Neuronal stem cell (in vitro differentiated cells): ENCODE data around the gene CA7.

Experiments
- DNase-seq: peaks from one replicate; pipeline ENCODE4 v3.0.0-alpha.2; 2013; ENCODE audit warnings: low spot score
- H2AFZ ChIP-seq: one replicate; pipeline ENCODE4 v1.6.1; 2013; ENCODE audit warnings: mild to moderate bottlenecking, low read length, inconsistent platforms
- H2AK5ac ChIP-seq: 2 replicates; pipeline ENCODE4 v1.6.1; 2013; ENCODE audit warnings: low read depth, mild to moderate bottlenecking, inconsistent platforms, low read length, moderate library complexity, mixed read lengths
- H2BK120ac ChIP-seq: 2 replicates; pipeline ENCODE4 v1.6.1; 2013; ENCODE audit warnings: low read depth, mild to moderate bottlenecking, inconsistent platforms, low read length, moderate library complexity, mixed read lengths
- H2BK12ac ChIP-seq: one replicate; pipeline ENCODE4 v1.6.1; 2013; ENCODE audit warnings: low read length, inconsistent platforms
- H2BK15ac ChIP-seq: 2 replicates; pipeline ENCODE4 v1.6.1; 2013; ENCODE audit warnings: mild to moderate bottlenecking, low read length, inconsistent platforms, mixed read lengths
- H2BK5ac ChIP-seq: one replicate; pipeline ENCODE4 v1.6.1; 2013; ENCODE audit warnings: inconsistent platforms, mild to moderate bottlenecking, low read length, moderate library complexity
- H3K14ac ChIP-seq: one replicate; pipeline ENCODE4 v1.6.1; 2013; ENCODE audit warnings: low read length, inconsistent platforms
- H3K18ac ChIP-seq: 2 replicates; pipeline ENCODE4 v1.6.1; 2013; ENCODE audit warnings: low read length, inconsistent platforms
- H3K23ac ChIP-seq: 2 replicates; pipeline ENCODE4 v1.6.1; 2013; ENCODE audit warnings: low read depth, mild to moderate bottlenecking, mixed read lengths, low read length, inconsistent platforms; ENCODE audit not compliant: poor library complexity
- H3K27ac ChIP-seq: replicated peaks from 3 replicates; pipeline ENCODE4 v1.5.1; 2013; ENCODE audit warnings: low read length, inconsistent platforms
- H3K27me3 ChIP-seq, 3 experiments: 2 replicates each; pipeline ENCODE4 v1.6.1; 2013; ENCODE audit warnings: low read length in 3 of 3, mild to moderate bottlenecking in 2 of 3, inconsistent platforms in 1 of 3, low read depth in 1 of 3, mixed read lengths in 1 of 3, moderate library complexity in 1 of 3; ENCODE audit not compliant: control insufficient read depth in 3 of 3, insufficient read depth in 3 of 3
- H3K36me3 ChIP-seq, 2 donors: replicated peaks in 1 of 2; 2 replicates each; pipeline ENCODE4 v1.6.1; 2013; ENCODE audit warnings: low read length in 2 of 2; ENCODE audit not compliant: control insufficient read depth in 2 of 2, insufficient read depth in 2 of 2
- H3K4ac ChIP-seq: 2 replicates; pipeline ENCODE4 v1.6.1; 2013; ENCODE audit warnings: inconsistent platforms, mild to moderate bottlenecking, low read length, moderate library complexity
- H3K4me1 ChIP-seq, 2 donors: 1 replicate in 1 of 2; 2 replicates in 1 of 2; pipeline ENCODE4 v1.6.1; 2013; ENCODE audit warnings: low read length in 2 of 2, low read depth in 1 of 2; ENCODE audit not compliant: control insufficient read depth in 2 of 2, insufficient read depth in 1 of 2
- H3K4me2 ChIP-seq: one replicate; pipeline ENCODE4 v1.6.1; 2013; ENCODE audit warnings: mild to moderate bottlenecking, low read length, inconsistent platforms; ENCODE audit not compliant: insufficient read depth, poor library complexity, severe bottlenecking
- H3K4me3 ChIP-seq, 2 donors: 2 replicates each; pipeline ENCODE4 v1.5.1; 2013; ENCODE audit warnings: low read length in 2 of 2, mild to moderate bottlenecking in 2 of 2, inconsistent platforms in 1 of 2, moderate library complexity in 1 of 2
- H3K79me1 ChIP-seq: one replicate; pipeline ENCODE4 v1.6.1; 2013; ENCODE audit warnings: low read depth, mild to moderate bottlenecking, inconsistent platforms, low read length, moderate library complexity
- H3K9ac ChIP-seq: one replicate; pipeline ENCODE4 v1.6.1; 2013; ENCODE audit warnings: mild to moderate bottlenecking, low read depth, low read length, inconsistent platforms; ENCODE audit not compliant: poor library complexity
- H3K9me3 ChIP-seq, 2 donors: replicated peaks in 1 of 2; 2 replicates each; pipeline versions ENCODE3 to v1.6.1; 2013; ENCODE audit warnings: low read length in 2 of 2, mild to moderate bottlenecking in 2 of 2, inconsistent platforms in 1 of 2, low read depth in 1 of 2, mixed read lengths in 1 of 2, moderate library complexity in 1 of 2; ENCODE audit not compliant: control insufficient read depth in 2 of 2, insufficient read depth in 1 of 2
- H4K8ac ChIP-seq: one replicate; pipeline ENCODE4 v1.6.1; 2013; ENCODE audit warnings: low read depth, mild to moderate bottlenecking, inconsistent platforms, low read length, moderate library complexity
- H4K91ac ChIP-seq: one replicate; pipeline ENCODE4 v1.6.1; 2013; ENCODE audit warnings: low read length, low read depth, mild to moderate bottlenecking, inconsistent platforms; ENCODE audit not compliant: poor library complexity
- WGBS, 2 donors: extraction: QIAGEN DNeasy Blood & Tissue Kit; methylation state at CpG; one replicate each; pipeline ENCODE4 v1.1.7; 2013; ENCODE audit warnings: missing lambda C conversion rate in 2 of 2, mixed read lengths in 1 of 2; ENCODE audit not compliant: insufficient read length in 2 of 2, insufficient replicate concordance in 1 of 2; ENCODE audit errors: extremely low coverage in 2 of 2; 5-methylcytosine and 5-hydroxymethylcytosine counted together

CA7 gene

GRCh38 chr16:66802159-66802558, 42.1 kb upstream of the CA7 start:
- no peak for DNase-seq
- no peak overlapping the region for H3K9ac ChIP-seq
- no CpG with 5 or more reads among the region's 5 CpGs for WGBS, 2 donors

GRCh38 chr16:66809765-66810164, 34.4 kb upstream of the CA7 start:
- Histone ChIP-seq H3K9me3 (no peaks in the 10 kb centered on the region), H3K14ac (no peak overlapping the region), H2AK5ac (no peak overlapping the region), H3K4me3 (no peak overlapping the region), H2BK15ac (no peak overlapping the region), H2BK5ac (no peak overlapping the region), H3K18ac (no peak overlapping the region), H3K4me2 (no peak overlapping the region), H3K23ac (no peak overlapping the region), H3K4me1 (no peaks in the 10 kb centered on the region), H3K36me3 (peaks cover 30 to 94% of the 10 kb centered on the region in 2 donors), H2BK120ac (no peak overlapping the region), H3K4ac (no peak overlapping the region), H3K27ac (no peak overlapping the region), H4K91ac (no peak overlapping the region), H3K27me3 (no peaks in the 10 kb centered on the region), H2AFZ (no peak overlapping the region), H3K9ac (no peak overlapping the region), H3K79me1 (no peaks in the 10 kb centered on the region), H4K8ac (no peak overlapping the region), H2BK12ac (no peak overlapping the region)
- DNase-seq: no peak
- WGBS, 2 donors: no CpG with 5 or more reads among the region's 4 CpGs

More at GRCh38 chr16:66802159-66802558, 42.1 kb upstream of the CA7 start:
- H2BK5ac ChIP-seq: no peak overlapping the region
- no peaks in the 10 kb centered on the region for H3K79me1 ChIP-seq
- H2BK15ac ChIP-seq: no peak overlapping the region
- no peak overlapping the region for H3K4me3 ChIP-seq
- no peak overlapping the region for H3K4ac ChIP-seq
- H2AK5ac ChIP-seq: no peak overlapping the region
- H3K4me2 ChIP-seq: no peak overlapping the region
- H2BK120ac ChIP-seq: no peak overlapping the region
- no peak overlapping the region for H4K91ac ChIP-seq
- H3K23ac ChIP-seq: no peak overlapping the region
- no peak overlapping the region for H3K27ac ChIP-seq
- H3K4me1 ChIP-seq: no peaks in the 10 kb centered on the region
- peaks cover 27 to 60% of the 10 kb centered on the region in 2 donors for H3K36me3 ChIP-seq
- H2BK12ac ChIP-seq: no peak overlapping the region
- no peak overlapping the region for H3K14ac ChIP-seq
- no peak overlapping the region for H3K18ac ChIP-seq
- H2AFZ ChIP-seq: no peak overlapping the region
- no peaks in the 10 kb centered on the region for H3K9me3 ChIP-seq
- no peak overlapping the region for H4K8ac ChIP-seq
- no peaks in the 10 kb centered on the region for H3K27me3 ChIP-seq

- H3K36me3 ChIP-seq: peaks cover 26 to 94% of the 10 kb centered on the region in 2 donors
- no peak overlapping the region for H3K23ac ChIP-seq
- no peak overlapping the region for H3K18ac ChIP-seq
- H4K91ac ChIP-seq: no peak overlapping the region
- H3K27me3 ChIP-seq: no peaks in the 10 kb centered on the region
- no peak overlapping the region for H2AFZ ChIP-seq
- H2BK12ac ChIP-seq: no peak overlapping the region
- no peaks in the 10 kb centered on the region for H3K9me3 ChIP-seq
- WGBS, 2 donors: no CpG with 5 or more reads among the region's 4 CpGs
- no peak overlapping the region for H2BK120ac ChIP-seq
- H3K4ac ChIP-seq: no peak overlapping the region
- H2BK15ac ChIP-seq: no peak overlapping the region
- H3K4me2 ChIP-seq: no peak overlapping the region
- H2AK5ac ChIP-seq: no peak overlapping the region
- no peak for DNase-seq
- no peak overlapping the region for H3K14ac ChIP-seq
- H3K9ac ChIP-seq: no peak overlapping the region
- H2BK5ac ChIP-seq: no peak overlapping the region
- no peak overlapping the region for H3K27ac ChIP-seq
- no peak overlapping the region for H3K4me3 ChIP-seq
- H3K79me1 ChIP-seq: no peaks in the 10 kb centered on the region
- H4K8ac ChIP-seq: no peak overlapping the region
- H3K4me1 ChIP-seq: no peaks in the 10 kb centered on the region
Observed at GRCh38 chr16:66810391-66810790, 33.8 kb upstream of the CA7 start.

GRCh38 chr16:66811043-66811442, 33.2 kb upstream of the CA7 start:
- Histone ChIP-seq H3K9ac (no peak overlapping the region), H3K23ac (no peak overlapping the region), H4K8ac (no peak overlapping the region), H3K4ac (no peak overlapping the region), H3K27me3 (no peaks in the 10 kb centered on the region), H2BK120ac (no peak overlapping the region), H4K91ac (no peak overlapping the region), H2BK12ac (no peak overlapping the region), H3K36me3 (peaks cover 27 to 94% of the 10 kb centered on the region in 2 donors), H2AK5ac (no peak overlapping the region), H3K4me2 (no peak overlapping the region), H3K14ac (no peak overlapping the region), H3K4me1 (no peaks in the 10 kb centered on the region), H2AFZ (no peak overlapping the region), H3K79me1 (no peaks in the 10 kb centered on the region), H3K9me3 (no peaks in the 10 kb centered on the region), H2BK15ac (no peak overlapping the region), H3K18ac (no peak overlapping the region), H3K4me3 (no peak overlapping the region), H3K27ac (no peak overlapping the region), H2BK5ac (no peak overlapping the region)
- DNase-seq: no peak
- no CpG with 5 or more reads among the region's 7 CpGs for WGBS, 2 donors
